ENCODE data around the gene ATP2B2.

Gene ATP2B2

GRCh38 chr3:10294030-10294586 lies 211.3 kb downstream of the ATP2B2 start:
- DNase-seq (ENCODE audit: low read depth): no peak

GRCh38 chr3:10292505-10293419 lies 212.6 kb downstream of the ATP2B2 start, which contains the start of gene GHRL:
Gene GHRL (minus strand): TSS chr3:10292947. CDS start chr3:10290180, 2,767 bp downstream.
- no peak for DNase-seq (ENCODE audit: low read depth)

DNA sequence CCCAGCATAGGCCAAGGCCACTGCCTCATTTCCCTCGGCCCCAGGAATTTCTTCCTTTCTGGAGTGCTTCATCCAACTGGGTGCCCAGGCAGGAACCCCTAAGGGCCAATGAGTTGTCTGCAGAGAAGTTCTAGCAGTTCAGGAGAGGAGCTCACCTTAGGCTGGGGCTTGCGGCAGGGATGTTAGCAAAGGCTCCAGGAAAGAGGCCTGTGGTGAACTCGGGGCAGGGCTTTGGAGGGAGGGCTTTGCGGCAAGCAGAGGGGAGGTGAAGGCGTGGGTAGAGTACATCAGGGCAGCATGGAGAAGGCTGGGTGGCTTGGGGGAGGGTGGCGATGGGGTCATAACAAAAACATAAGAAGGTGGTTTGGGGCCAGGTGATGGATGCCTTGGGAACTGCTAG lies 213.7 kb downstream of the ATP2B2 start:
- DNase-seq (ENCODE audit: low read depth): no peak

GRCh38 chr3:10290481-10291176 lies 214.8 kb downstream of the ATP2B2 start:
- DNase-seq (ENCODE audit: low read depth): no peak

- no peak for DNase-seq (ENCODE audit: low read depth)
Measured at GRCh38 chr3:10289787-10290355, 215.5 kb downstream of the ATP2B2 start.

DNA sequence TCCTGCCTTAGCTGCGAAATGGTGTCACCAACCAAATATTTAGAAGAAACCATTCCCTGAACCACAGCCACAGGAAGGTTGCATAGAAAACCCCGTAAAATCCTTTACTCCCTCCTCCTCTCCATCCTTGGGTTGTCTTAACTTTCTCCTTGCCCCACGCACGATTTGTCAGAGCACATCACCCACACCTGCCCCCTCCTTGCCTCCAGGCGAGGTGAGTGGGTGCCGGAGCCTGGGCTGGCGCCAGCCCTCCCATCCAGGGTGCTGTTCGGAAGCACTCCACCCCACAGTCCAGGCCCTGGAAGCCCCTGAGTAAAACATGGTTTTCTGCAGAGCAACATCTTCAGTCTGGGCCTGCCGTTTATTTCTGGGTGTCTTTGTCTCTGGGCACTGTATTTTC lies 216.3 kb downstream of the ATP2B2 start:
- no peak for DNase-seq (ENCODE audit: low read depth)

DNA sequence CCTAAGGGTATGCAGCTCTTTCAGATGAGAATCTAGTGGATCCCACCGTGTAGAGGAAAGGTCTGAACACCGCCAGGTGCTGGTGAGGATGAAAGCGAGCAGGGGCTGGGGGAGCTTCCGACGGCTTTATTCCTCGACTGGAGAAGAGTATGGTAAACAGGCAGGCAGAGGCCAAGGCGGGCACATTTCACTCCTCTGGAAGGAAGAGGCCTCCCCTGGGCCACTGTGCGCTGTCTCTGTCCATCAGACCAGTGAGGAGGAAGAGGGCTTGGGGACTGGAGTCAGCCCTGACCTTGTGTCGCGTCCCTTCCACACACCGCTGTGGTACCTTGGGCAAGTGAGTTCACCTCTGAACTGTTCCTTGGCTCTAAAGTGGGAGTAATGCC lies 216.8 kb downstream of the ATP2B2 start:
- no peak for DNase-seq (ENCODE audit: low read depth)

DNA sequence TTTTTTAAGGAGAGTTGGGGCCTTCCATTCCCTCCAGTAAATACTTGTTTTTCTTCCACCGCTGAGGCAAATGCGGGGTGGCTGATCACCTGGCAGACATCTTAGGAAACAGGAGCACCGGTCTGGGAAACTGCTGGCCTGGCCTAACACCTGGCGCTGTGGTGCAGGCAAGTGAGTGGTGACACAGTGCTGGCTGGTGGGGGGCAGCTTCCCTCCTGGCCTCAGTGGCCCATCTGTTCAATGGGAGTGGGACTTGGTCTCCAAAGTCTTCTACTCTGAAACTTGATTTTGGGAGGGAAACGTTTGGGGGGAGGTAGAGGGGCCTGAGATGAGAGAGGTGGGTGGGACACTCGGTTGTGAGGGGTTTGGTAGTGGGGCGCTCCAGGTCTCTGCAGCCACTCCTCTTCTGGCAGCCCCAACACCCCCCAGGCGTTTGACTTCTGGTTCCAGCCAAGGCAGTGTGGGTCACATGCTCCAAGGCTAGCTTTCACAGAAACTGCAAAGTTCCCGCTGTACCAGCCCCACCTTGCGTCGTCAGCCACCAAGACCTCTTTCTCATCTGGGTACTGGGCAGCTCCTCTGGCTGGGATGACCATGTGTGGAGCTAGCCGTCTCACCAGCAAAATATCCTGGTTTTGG lies 217.3 kb downstream of the ATP2B2 start:
- DNase-seq (ENCODE audit: low read depth): no peak

GRCh38 chr3:10286596-10287295 lies 218.6 kb downstream of the ATP2B2 start:
- DNase-seq (ENCODE audit: low read depth): no peak

GRCh38 chr3:10286133-10286524 lies 219.3 kb downstream of the ATP2B2 start:
- DNase-seq (ENCODE audit: low read depth): no peak

- DNase-seq (ENCODE audit: low read depth): no peak
Measured at GRCh38 chr3:10285272-10286132, 219.9 kb downstream of the ATP2B2 start.

GRCh38 chr3:10284496-10284895 lies 220.9 kb downstream of the ATP2B2 start:
- DNase-seq (ENCODE audit: low read depth): no peak

- DNase-seq (ENCODE audit: low read depth): no peak
Measured at GRCh38 chr3:10283638-10284037, 221.7 kb downstream of the ATP2B2 start.

DNA sequence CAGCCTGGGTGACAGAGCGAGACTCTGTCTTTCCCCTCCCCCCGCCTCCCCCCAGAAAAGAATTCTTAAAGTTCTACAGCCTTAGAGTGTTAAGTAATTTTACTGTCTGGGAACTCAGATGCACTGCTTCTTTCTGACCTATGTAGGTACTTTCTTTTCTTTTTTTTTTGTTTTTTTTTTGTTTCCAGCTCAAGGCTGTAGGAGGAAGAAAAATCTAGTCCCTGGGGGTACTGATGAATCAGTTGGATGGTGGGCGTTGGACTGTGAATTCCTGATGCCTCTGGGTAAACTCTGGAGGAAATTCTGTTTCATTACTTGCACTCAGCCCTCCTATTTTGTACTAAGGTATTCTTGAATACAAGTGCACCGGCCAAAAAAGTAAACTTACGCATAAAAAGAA lies 223.4 kb downstream of the ATP2B2 start:
- DNase-seq (ENCODE audit: low read depth): no peak

- no peak for DNase-seq (ENCODE audit: low read depth)
Measured at GRCh38 chr3:10280571-10280970, 224.8 kb downstream of the ATP2B2 start.

- no peak for DNase-seq (ENCODE audit: low read depth)
Measured at GRCh38 chr3:10280177-10280529, 225.2 kb downstream of the ATP2B2 start.

DNA sequence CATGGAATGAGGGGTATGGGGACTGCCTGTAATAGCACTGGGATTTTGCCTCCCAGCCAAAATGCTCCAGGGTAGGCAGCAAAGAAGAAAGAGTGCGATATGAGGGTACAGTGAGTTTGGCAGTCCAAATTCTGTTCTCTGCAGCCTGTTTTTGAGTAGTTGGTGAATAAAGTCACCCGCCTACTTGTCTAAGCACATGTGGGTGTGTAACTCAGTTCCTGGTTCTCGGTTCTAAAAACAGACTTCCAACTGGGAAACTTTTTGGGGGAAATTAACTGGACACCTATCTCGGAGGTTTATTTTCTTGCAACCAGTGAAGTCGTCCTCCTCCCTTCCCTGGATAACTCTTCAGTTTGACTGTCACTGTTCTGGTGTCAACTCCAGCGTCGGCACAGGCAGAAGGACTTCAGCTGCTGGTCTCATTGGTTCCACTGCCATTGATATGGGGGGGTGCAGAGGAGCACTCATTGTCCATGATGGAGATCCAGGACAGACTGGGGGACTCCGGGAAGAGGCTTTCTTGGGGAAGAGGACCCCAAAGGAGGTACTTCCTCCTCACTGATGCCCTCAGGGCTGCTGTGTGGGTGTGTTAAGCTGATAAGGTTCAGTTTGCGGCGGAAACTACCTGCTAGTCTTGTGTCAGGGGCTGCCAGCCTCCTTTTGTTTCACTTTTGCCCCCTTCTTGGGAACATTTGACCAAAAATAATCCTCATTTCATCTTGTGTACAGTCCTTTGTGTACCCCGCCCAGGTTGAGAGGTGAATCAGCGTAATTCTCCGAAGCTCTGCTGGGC lies 225.8 kb downstream of the ATP2B2 start:
- no peak for DNase-seq (ENCODE audit: low read depth)

- DNase-seq (ENCODE audit: low read depth): no peak
Measured at GRCh38 chr3:10278501-10278900, 226.9 kb downstream of the ATP2B2 start.

- DNase-seq (ENCODE audit: low read depth): no peak
Measured at GRCh38 chr3:10277115-10277625, 228.2 kb downstream of the ATP2B2 start.

GRCh38 chr3:10274601-10275000 lies 230.8 kb downstream of the ATP2B2 start:
- DNase-seq (ENCODE audit: low read depth): no peak
